ENCODE data around the gene NHLRC1.

The NHLRC1 gene

DNA sequence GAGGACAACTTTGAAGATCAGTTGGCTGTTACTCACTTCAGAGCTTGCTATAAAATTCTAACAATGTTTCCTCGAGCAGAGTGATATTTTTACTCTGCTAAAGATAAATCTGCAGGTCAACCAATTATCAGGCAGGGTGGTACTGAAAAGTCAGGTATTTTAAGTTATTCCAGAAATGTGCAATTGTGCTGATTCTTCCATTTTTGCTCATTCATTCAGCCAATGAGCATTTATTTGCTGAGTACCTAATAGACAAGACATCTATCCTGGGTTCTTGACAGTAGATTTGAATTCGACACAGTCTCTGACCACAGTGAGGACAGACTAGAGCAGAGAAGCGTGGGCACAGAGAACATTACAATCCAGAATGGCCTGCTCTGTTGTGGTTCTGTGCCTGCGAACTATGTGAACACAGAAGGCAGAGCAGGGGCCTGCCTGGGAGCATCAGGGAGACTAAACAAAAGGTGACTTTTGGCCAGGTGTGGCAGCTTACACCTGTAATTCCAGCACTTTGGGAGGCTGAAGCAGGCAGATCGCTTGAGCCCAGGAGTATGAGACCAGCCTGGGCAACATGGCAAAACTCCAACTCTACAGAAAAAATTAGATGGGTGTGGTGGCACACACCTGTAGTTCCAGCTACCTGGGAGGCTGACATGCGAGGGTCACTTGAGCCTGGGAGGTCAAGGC, 17.6 kb upstream of the NHLRC1 start:
- no peak for DNase-seq (ENCODE audit: low read depth in 2 of 2, low spot score in 1 of 2)

DNA sequence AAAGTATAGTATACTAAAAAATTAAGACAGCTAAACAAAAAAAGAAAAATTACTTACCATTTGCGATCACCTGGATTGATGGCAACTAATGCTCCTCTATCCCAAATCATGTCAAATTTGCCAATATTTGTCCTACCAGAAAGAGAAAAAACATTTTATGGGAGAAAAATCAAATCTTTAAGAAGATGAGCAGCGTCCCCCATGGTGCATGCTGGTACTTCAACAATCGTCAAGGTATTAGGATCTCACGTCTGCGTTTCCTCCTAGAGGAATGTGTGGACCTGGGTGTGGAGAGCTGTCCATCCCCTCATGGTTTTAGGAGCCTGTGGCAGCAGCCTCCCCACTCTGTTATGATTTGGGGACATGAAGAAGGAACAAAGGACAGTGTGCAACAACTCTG, 16.4 kb upstream of the NHLRC1 start:
- DNase-seq (ENCODE audit: low read depth in 2 of 2, low spot score in 1 of 2) = no peak

DNA sequence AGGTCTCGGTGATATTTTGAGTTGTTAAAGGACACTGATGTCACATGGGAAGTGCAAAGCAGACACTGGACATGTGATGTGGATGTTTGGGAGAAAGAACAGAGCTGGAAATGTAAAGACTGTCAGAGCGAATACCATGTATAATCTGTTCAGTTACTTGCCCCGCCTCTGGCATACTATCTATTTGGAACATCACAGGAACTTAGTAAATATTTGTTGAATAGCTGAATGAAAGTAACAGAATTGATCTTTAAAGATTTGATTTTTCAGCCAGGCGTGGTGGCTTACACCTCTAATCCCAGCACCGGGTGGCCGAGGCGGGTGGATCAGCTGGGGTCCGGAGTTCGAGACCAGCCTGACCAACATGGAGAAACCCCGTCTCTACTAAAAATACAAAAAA, 13.8 kb upstream of the NHLRC1 start:
- DNase-seq (ENCODE audit: low read depth in 2 of 2, low spot score in 1 of 2) = no peak

DNA sequence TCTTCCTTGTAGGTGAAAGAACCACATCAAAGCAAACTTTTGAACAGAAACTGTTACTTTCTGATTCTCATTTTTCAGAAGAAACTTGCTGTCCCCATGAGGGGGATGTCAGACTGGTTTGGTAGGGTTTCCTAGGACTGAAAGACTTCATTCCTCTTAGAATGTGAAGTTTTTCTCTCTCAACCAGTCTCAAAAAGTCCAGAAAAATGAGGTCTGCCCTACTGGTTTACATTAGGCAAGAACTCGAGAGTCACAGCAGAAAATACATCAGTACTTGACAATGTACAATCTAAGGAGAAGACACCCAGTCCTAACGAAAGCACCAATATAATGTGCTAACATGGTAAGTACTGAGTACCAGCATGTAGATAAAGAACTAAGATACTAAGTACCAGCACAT, 12.7 kb upstream of the NHLRC1 start:
- DNase-seq (ENCODE audit: low read depth in 2 of 2, low spot score in 1 of 2) = no peak

GRCh38 chr6:18132346-18132745, 9.9 kb upstream of the NHLRC1 start:
- DNase-seq (ENCODE audit: low read depth in 2 of 2, low spot score in 1 of 2) = no peak

GRCh38 chr6:18126121-18126520, 3.6 kb upstream of the NHLRC1 start:
- no peak for DNase-seq (ENCODE audit: low read depth in 2 of 2, low spot score in 1 of 2)

DNA sequence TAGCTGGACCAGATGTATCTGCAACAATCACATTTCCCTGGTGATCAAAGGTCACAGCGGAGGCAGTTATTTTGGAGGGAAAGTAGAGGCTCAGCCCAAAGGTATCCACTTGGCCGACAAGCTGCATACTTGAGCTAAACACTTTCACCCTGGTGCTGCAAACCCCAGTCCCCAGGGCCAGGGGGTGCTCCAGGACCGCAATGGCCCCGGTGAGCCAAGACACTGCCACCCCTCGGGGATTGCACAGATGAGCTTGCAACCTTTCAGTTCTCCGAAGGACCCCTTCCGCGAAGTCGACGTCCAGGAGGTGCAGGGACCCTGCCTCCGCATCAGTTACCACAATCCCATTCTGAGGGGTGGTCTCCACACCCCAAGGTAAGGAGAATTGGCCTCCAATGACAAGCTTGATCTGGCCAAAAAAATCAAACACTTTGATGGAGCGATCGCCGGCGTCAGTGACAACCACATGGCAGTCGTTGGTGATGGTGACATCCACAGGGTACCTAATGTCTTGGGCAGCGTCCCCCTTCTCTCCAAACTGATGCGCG, 823 bp downstream of the NHLRC1 start:
- no peak for DNase-seq (ENCODE audit: low read depth in 2 of 2, low spot score in 1 of 2)

DNA sequence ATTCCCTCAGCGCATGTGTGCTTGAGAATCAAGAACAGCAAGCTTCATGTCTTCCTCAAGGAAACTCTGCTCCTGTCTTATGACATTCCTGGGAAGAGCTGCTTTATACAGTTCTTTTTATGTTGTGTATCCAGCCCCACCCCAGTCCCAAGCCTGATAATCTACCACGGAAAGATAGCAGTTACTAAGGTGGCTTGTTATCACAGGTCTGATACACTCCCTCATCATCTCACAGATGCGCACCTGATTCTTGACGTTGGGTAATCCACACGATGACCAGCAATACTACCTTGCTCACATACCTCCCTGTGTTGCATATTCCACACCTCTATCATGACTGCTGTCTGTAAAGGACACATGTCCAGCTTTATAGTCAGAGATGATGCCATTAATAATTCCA, 3.2 kb downstream of the NHLRC1 start:
- no peak for DNase-seq (ENCODE audit: low read depth in 2 of 2, low spot score in 1 of 2)

- DNase-seq (ENCODE audit: low read depth in 2 of 2, low spot score in 1 of 2) = no peak
Observed at GRCh38 chr6:18118330-18118729, 4.1 kb downstream of the NHLRC1 start.

DNA sequence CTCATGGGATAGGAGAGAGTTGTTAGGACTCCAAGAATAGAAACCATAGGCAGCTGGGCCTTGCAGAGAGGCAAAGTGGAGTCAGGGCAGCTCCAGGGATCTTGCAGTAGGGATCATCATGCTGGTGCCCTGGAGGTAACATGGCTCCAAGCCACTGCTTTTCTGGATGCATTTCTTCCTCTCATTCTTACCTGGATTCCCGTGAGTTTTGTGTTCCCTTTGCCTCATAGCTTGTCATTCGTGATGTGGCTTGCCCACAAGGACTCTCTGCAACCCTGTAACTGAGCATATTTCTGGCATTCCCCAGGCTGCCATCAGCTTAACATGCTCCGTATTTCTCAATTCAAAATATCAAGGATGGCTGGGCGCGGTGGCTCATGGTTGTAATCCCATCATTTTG, 5.3 kb downstream of the NHLRC1 start:
- DNase-seq (ENCODE audit: low read depth in 2 of 2, low spot score in 1 of 2) = no peak

GRCh38 chr6:18115356-18115755, 7.1 kb downstream of the NHLRC1 start:
- DNase-seq (ENCODE audit: low read depth in 2 of 2, low spot score in 1 of 2) = no peak

DNA sequence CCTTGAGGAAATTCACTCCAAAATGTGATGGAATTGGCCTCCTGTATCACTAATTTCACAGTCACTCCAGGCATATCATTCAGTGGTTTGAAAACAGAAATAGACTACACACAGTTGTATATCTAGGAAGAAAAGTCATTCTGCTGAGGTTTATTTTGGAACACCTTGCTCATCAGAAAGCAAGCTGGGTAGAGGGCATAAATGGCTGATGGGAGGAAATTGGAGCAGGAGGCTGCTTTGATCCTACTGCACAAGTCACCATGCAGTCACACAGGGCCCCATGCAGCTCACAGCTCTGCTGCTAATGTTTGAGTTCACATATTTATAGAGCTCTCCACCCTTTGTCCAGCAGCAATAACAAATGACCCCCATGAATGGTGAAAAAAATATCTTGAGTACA, 12.3 kb downstream of the NHLRC1 start:
- DNase-seq (ENCODE audit: low read depth in 2 of 2, low spot score in 1 of 2) = no peak

DNA sequence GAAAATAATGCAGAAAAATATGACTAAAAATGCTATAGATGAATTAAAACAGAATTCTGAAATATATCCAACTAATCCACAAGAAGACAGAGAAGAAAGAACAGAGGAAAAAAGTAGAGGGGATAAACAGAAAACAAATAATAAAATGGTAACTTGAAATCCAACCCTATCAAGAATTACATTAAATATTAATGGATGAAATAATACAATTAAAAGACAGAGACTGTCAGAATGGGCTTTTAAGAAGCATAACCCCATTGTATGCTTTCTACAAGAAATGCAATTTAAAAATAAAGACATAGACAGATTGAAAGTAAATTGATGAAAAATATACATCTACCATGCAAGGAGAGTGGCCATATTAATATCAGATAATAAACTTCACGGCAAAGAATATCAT, 15.4 kb downstream of the NHLRC1 start:
- DNase-seq (ENCODE audit: low read depth in 2 of 2, low spot score in 1 of 2) = no peak

GRCh38 chr6:18102783-18103509, 19.5 kb downstream of the NHLRC1 start:
- DNase-seq (ENCODE audit: low read depth in 2 of 2, low spot score in 1 of 2) = no peak

- no peak for DNase-seq (ENCODE audit: low read depth in 2 of 2, low spot score in 1 of 2)
Observed at GRCh38 chr6:18101873-18102272, 20.6 kb downstream of the NHLRC1 start.

DNA sequence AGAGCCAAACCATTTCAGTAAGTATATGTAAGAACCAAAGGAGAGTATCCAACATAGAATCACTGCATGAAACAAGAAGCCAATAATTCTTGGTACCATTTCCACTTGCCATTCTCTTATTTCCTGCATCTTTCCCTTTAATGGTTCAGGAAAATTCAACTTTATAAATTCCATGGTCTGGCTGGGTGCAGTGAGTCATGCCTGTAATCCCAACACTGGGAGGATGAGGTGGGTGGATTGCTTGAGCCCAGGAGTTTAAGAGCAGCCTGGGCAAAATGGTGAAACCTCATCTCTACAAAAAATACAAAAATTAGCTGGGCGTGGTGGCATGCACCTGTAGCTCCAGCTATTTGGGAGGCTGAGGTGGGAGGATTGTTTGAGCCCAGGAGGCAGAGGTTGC, 21.2 kb downstream of the NHLRC1 start:
- no peak for DNase-seq (ENCODE audit: low read depth in 2 of 2, low spot score in 1 of 2)

- DNase-seq (ENCODE audit: low read depth in 2 of 2, low spot score in 1 of 2) = no peak
Observed at GRCh38 chr6:18100296-18100695, 22.2 kb downstream of the NHLRC1 start.

GRCh38 chr6:18099511-18099910, 23.0 kb downstream of the NHLRC1 start:
- DNase-seq (ENCODE audit: low read depth in 2 of 2, low spot score in 1 of 2) = no peak

DNA sequence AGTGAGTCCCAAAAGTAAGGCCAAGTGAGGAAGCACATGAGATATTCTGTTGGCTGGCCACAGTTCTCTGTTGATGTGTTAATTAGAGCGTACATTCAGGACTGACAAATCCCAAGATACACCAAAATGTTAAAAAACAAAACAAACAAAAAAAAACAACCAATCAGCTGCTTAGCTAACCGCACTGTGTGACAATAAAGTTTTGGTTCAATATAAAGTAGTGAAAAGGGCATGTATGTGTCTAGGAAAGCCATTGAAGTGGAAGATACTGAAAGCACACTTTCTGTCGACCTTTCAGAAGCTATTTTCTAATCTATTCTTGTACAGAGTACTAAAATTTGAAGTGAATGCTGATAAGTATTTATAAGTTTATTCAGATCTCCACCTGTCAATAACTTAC, 26.1 kb downstream of the NHLRC1 start:
- no peak for DNase-seq (ENCODE audit: low read depth in 2 of 2, low spot score in 1 of 2)

DNA sequence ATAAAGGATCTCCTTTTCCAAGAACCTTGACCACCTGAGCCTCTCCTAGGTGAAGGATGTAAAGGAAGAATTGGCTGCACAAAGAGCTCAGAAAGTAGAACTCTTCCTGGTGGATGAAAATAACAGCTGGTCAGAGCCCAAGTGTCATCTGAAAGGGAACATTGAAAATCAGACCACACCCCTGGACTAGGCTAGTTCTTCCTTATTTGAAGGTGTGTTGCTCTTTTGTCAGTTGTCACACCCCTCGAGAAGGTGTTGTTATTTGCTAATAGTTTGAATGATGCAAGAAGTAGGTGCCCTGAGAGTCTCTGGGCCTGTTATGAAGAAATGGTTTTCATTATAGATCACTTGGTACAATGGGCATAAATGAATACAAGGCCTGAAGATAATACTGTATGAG, 31.1 kb downstream of the NHLRC1 start:
- no peak for DNase-seq (ENCODE audit: low read depth in 2 of 2, low spot score in 1 of 2)

- no peak for DNase-seq (ENCODE audit: low read depth in 2 of 2, low spot score in 1 of 2)
Observed at GRCh38 chr6:18090349-18090786, 32.1 kb downstream of the NHLRC1 start.

DNA sequence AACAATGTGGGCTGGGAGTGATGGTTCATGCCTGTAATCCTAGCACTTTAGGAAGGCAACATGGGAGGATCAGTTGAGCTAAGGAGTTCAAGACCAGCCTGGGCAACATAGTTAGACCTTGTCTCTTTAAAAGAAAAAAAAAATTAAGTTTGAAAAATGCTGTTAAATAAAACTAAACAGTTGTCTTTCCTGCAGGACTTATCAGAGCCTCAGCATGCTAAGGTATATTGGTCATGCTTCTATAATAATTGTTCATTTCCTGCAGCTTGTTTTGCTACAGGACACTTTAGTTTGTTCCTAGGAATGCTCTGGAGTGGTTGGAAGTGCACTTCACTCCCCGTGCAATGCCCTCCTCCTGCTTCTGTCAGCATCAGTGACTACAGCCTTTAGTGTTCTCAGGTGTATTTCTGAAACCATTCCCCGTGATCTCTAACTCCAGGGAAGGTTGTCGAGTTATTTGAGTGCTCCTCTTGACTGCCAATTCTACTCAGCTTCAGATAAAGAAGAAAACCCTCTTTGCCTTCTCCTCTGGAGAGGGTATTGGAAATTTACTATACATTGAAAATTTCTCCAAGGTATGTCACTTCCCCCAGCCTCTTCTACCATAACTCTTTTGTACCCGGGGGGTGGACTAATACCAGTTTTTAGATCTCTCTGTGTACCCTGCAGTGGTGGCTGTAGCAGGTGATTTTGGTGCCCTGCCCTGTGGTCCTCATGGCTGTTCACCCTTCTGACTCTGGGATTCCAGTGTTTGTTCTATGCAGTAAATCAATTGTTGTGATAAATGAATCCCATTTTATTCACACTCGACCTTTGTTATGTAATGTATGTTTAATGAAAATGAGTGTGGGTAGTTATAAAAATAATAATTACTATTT, 33.8 kb downstream of the NHLRC1 start:
- no peak for DNase-seq (ENCODE audit: low read depth in 2 of 2, low spot score in 1 of 2)

Data from stimulated activated CD8-positive, alpha-beta memory T cell treated with anti-CD3 and anti-CD28 coated beads, Interleukin-4, amount 100 ng/mL, for 1 hour (primary cell).